Measurements from ENCODE around the gene PFKFB2. TPM values are rescaled to one million over a fixed set of nuclear protein-coding genes. Genes with fewer than 3 reads are reported as not detected.

PFKFB2 gene
- total and polyA plus RNA-seq, 4 donors = 1.5 to 5.9 (median 3.0) TPM

- TF ChIP-seq CTCF (IDR thresholded peaks at IDR 0.05; ENCODE audit: low read depth, low read length, missing input control) (no peak), HNF4A (conservative IDR thresholded peaks at IDR 0.05) (no peak), ATF3 (IDR thresholded peaks at IDR 0.05) (no peak), RAD21 (IDR thresholded peaks at IDR 0.05) (no peak), HNF4G (IDR thresholded peaks at IDR 0.05) (no peak)
Measured at GRCh38 chr1:207093944-207094343, 40.9 kb downstream of the PFKFB2 start (continued).

GRCh38 chr1:207097871-207098324 is 44.8 kb downstream of the PFKFB2 start:
- WGBS = 92% methylated on average over 3 of the region's 3 CpGs
- Histone ChIP-seq H3K27ac (ENCODE audit: low read depth in 1 of 2, low read length in 2 of 2) (no peak overlapping the region), H3K9me3 (ENCODE audit: control insufficient read depth in 4 of 4, low read length in 3 of 4) (peaks cover 0 to 2% (median 0%) of the 10 kb centered on the region in 4 donors), H3K4me1 (ENCODE audit: control insufficient read depth in 4 of 4, insufficient read depth in 4 of 4, low read length in 3 of 4) (peaks cover 2 to 23% (median 18%) of the 10 kb centered on the region in 4 donors), H3K9ac (ENCODE audit: low read depth in 1 of 2, low read length in 2 of 2) (no peak overlapping the region), H3K36me3 (ENCODE audit: control insufficient read depth in 4 of 4, insufficient read depth in 3 of 4, low read depth in 1 of 4, low read length in 3 of 4) (peaks cover 15 to 60% (median 42%) of the 10 kb centered on the region in 4 donors), H3K4me3 (ENCODE audit: low read depth in 1 of 3, low read length in 3 of 3) (no peak overlapping the region), H3K27me3 (ENCODE audit: control insufficient read depth in 4 of 4, insufficient read depth in 4 of 4, low read length in 3 of 4) (no peaks in the 10 kb centered on the region)
- no peak for TF ChIP-seq FOXA2 (IDR thresholded peaks at IDR 0.05)
- TF ChIP-seq HNF4G (IDR thresholded peaks at IDR 0.05) = no peak
- TF ChIP-seq YY1 (IDR thresholded peaks at IDR 0.05) = no peak
- TF ChIP-seq FOXA1 (IDR thresholded peaks at IDR 0.05) = no peak
- TF ChIP-seq ZBTB33 (IDR thresholded peaks at IDR 0.05) = no peak
- no peak for TF ChIP-seq MAX (IDR thresholded peaks at IDR 0.05)
- no peak for TF ChIP-seq RXRA (IDR thresholded peaks at IDR 0.05)
- TF ChIP-seq ATF3 (IDR thresholded peaks at IDR 0.05) = no peak
- no peak for TF ChIP-seq TAF1 (conservative IDR thresholded peaks at IDR 0.05)
- DNase-seq (ENCODE audit: low spot score) = no peak

GRCh38 chr1:207101720-207102119 is 48.6 kb downstream of the PFKFB2 start:
- H3K9me3 ChIP-seq (ENCODE audit: control insufficient read depth in 4 of 4, low read length in 3 of 4) = peaks cover 0 to 2% (median 0%) of the 10 kb centered on the region in 4 donors
- 59% methylated on average over 1 of the region's 1 CpG for WGBS
- TF ChIP-seq TAF1 (conservative IDR thresholded peaks at IDR 0.05) (no peak), FOXA1 (IDR thresholded peaks at IDR 0.05) (no peak), YY1 (IDR thresholded peaks at IDR 0.05) (no peak), RXRA (IDR thresholded peaks at IDR 0.05) (no peak), ATF3 (IDR thresholded peaks at IDR 0.05) (no peak), RAD21 (IDR thresholded peaks at IDR 0.05) (no peak), FOXA2 (IDR thresholded peaks at IDR 0.05) (no peak), MAX (IDR thresholded peaks at IDR 0.05) (no peak), HNF4A (conservative IDR thresholded peaks at IDR 0.05) (no peak), SP1 (IDR thresholded peaks at IDR 0.05) (no peak), GABPA (IDR thresholded peaks at IDR 0.05 in 1 of 2, conservative IDR thresholded peaks at IDR 0.05 in 1 of 2) (no peak), CTCF (IDR thresholded peaks at IDR 0.05; ENCODE audit: low read depth, low read length, missing input control) (no peak), REST (IDR thresholded peaks at IDR 0.05) (no peak), NR2F2 (IDR thresholded peaks at IDR 0.05) (no peak)

More at GRCh38 chr1:207101720-207102119, 48.6 kb downstream of the PFKFB2 start:
- H3K27me3 ChIP-seq (ENCODE audit: control insufficient read depth in 4 of 4, insufficient read depth in 4 of 4, low read length in 3 of 4) = no peaks in the 10 kb centered on the region
- H3K36me3 ChIP-seq (ENCODE audit: control insufficient read depth in 4 of 4, insufficient read depth in 3 of 4, low read depth in 1 of 4, low read length in 3 of 4) = peaks cover 8 to 30% (median 22%) of the 10 kb centered on the region in 4 donors
- peaks cover 2 to 26% (median 23%) of the 10 kb centered on the region in 4 donors for H3K4me1 ChIP-seq (ENCODE audit: control insufficient read depth in 4 of 4, insufficient read depth in 4 of 4, low read length in 3 of 4)
- peak overlapping the region; percentile 1 to 72 for H3K9ac ChIP-seq (ENCODE audit: low read depth in 1 of 2, low read length in 2 of 2)
- DNase-seq (ENCODE audit: low spot score) = no peak
- H3K27ac ChIP-seq (ENCODE audit: low read depth in 1 of 2, low read length in 2 of 2) = peak overlapping the region; percentile 81 to 93
- H3K4me3 ChIP-seq (ENCODE audit: low read depth in 1 of 3, low read length in 3 of 3) = peak overlapping the region in 2 of 3 donors; percentile 22 to 33
